ENCODE results near the gene CTF1.

The CTF1 gene

GRCh38 chr16:30953111-30953510, 56.7 kb downstream of the CTF1 start:
- no peaks in the 10 kb centered on the region for H3K9me3 ChIP-seq
- DNase-seq, result no peak
- H3K27me3 ChIP-seq, result no peaks in the 10 kb centered on the region
- no peaks in the 10 kb centered on the region for H3K36me3 ChIP-seq
- H3K4me1 ChIP-seq, result peaks cover 12% of the 10 kb centered on the region
- no peak overlapping the region for H3K4me3 ChIP-seq (ENCODE audit: low read depth, low read length)
- TF ChIP-seq CTCF (IDR thresholded peaks at IDR 0.05; ENCODE audit: low read depth, low read length), result no peak

All from BE2C (cell line).